ENCODE measurements around the gene MAP3K8.

MAP3K8 gene

GRCh38 chr10:30502266-30503060 is 68.5 kb downstream of the MAP3K8 start:
- TF ChIP-seq CTCF (IDR thresholded peaks at IDR 0.05; ENCODE audit: low read depth, low read length): no peak
- H3K27me3 ChIP-seq: no peaks in the 10 kb centered on the region; the same call in 1 of the 2 replicates
- H3K9me3 ChIP-seq: no peaks in the 10 kb centered on the region
- no peaks in the 10 kb centered on the region for H3K4me1 ChIP-seq
- DNase-seq: no peak
- no peak overlapping the region for H3K4me3 ChIP-seq (ENCODE audit: low read depth, low read length)
- H3K36me3 ChIP-seq: no peaks in the 10 kb centered on the region

- no peak for TF ChIP-seq CTCF (IDR thresholded peaks at IDR 0.05; ENCODE audit: low read depth, low read length)
- DNase-seq: no peak
- no peaks in the 10 kb centered on the region; the same call in 1 of the 2 replicates for H3K27me3 ChIP-seq
- H3K36me3 ChIP-seq: no peaks in the 10 kb centered on the region
- no peaks in the 10 kb centered on the region for H3K4me1 ChIP-seq
- H3K4me3 ChIP-seq (ENCODE audit: low read depth, low read length): no peak overlapping the region
- no peaks in the 10 kb centered on the region for H3K9me3 ChIP-seq
Observed at GRCh38 chr10:30503700-30504266, 69.8 kb downstream of the MAP3K8 start.

- DNase-seq: no peak
- Histone ChIP-seq H3K4me1 (no peaks in the 10 kb centered on the region), H3K27me3 (no peaks in the 10 kb centered on the region; the same call in 1 of the 2 replicates), H3K9me3 (no peaks in the 10 kb centered on the region), H3K4me3 (ENCODE audit: low read depth, low read length) (no peak overlapping the region), H3K36me3 (no peaks in the 10 kb centered on the region)
- TF ChIP-seq CTCF (IDR thresholded peaks at IDR 0.05; ENCODE audit: low read depth, low read length): no peak
Observed at GRCh38 chr10:30505543-30506298, 71.7 kb downstream of the MAP3K8 start.

- Histone ChIP-seq H3K9me3 (no peaks in the 10 kb centered on the region), H3K27me3 (no peaks in the 10 kb centered on the region), H3K4me1 (no peaks in the 10 kb centered on the region), H3K36me3 (no peaks in the 10 kb centered on the region), H3K4me3 (ENCODE audit: low read depth, low read length) (no peak overlapping the region)
- no peak for DNase-seq
- no peak for TF ChIP-seq CTCF (IDR thresholded peaks at IDR 0.05; ENCODE audit: low read depth, low read length)
Observed at GRCh38 chr10:30509508-30509907, 75.5 kb downstream of the MAP3K8 start.

GRCh38 chr10:30510184-30510931 is 76.4 kb downstream of the MAP3K8 start:
- TF ChIP-seq CTCF (IDR thresholded peaks at IDR 0.05; ENCODE audit: low read depth, low read length): no peak
- no peak for DNase-seq
- Histone ChIP-seq H3K4me1 (no peaks in the 10 kb centered on the region), H3K27me3 (no peaks in the 10 kb centered on the region), H3K9me3 (no peaks in the 10 kb centered on the region), H3K4me3 (ENCODE audit: low read depth, low read length) (no peak overlapping the region), H3K36me3 (no peaks in the 10 kb centered on the region)
